ENCODE data around the gene KCTD7. TPM values are rescaled to one million over a fixed set of nuclear protein-coding genes. Genes with fewer than 3 reads are reported as not detected.
"Not testable (repeated sequence)": the region's sequence is repeated elsewhere in the genome, so short reads cannot be mapped to it uniquely, and the experiment has no call there.

Gene KCTD7
- total RNA-seq (10 to 100 TPM; 13.3 to 25.0 (median 16.7) TPM), polyA plus RNA-seq (1 to 10 TPM; 2.3 to 5.7 (median 4.2) TPM)
- long read RNA-seq, donor 1, full-length matches to known transcripts, result 3 of 3 reads
- long read RNA-seq, donor 1, partial matches to known transcripts, result 0 of 3 reads
- long read RNA-seq, donor 1, other reads (novel, unspliced or antisense), result 0 of 3 reads
- long read RNA-seq, donor 2, full-length matches to known transcripts, result 1 of 1 reads
- long read RNA-seq, donor 2, partial matches to known transcripts, result 0 of 1 reads
- long read RNA-seq, donor 2, other reads (novel, unspliced or antisense), result 0 of 1 reads

GRCh38 chr7:66628361-66629221, at the start of gene KCTD7:
KCTD7 (plus strand) TSS chr7:66628881; CDS start chr7:66629065, 184 bp downstream.
- WGBS, 5 donors, result 0 to 1% (median 0%) methylated on average over 26 to 93 of the region's 93 CpGs
- TF ChIP-seq POLR2A (IDR thresholded peaks at IDR 0.05) (peak in 2 of 3 donors; percentile 93 to 95), POLR2AphosphoS5 (IDR thresholded peaks at IDR 0.05) (peak; percentile 99), CTCF (IDR thresholded peaks at IDR 0.05 in 8 of 11, conservative IDR thresholded peaks at IDR 0.05 in 3 of 11) (peak in 2 of 11 experiments; percentile 19 to 37)
- Histone ChIP-seq H3K9me3 (no peaks in the 10 kb centered on the region), H3K27ac (peak within 1 kb of the TSS; percentile 92 to 99 (median 96)), H3K36me3 (peaks cover 0 to 7% (median under 1%) of the 10 kb centered on the region in 6 donors), H3K27me3 (replicated peaks in 1 of 7) (no peaks in the 10 kb centered on the region), H3K4me1 (peaks cover 32 to 55% (median 50%) of the 10 kb centered on the region in 6 donors), H3K4me3 (peak within 1 kb of the TSS; percentile 62 to 90 (median 73))
- DNase-seq, result peak; percentile 99
- intact Hi-C loops (cut with DNase I; ENCODE audit: low total_unique reads), result loop anchor here (10.0 kb wide), 1 partner anchor 64 kb away; no protein-coding TSS in a partner anchor

GRCh38 chr7:66580380-66580779, 48.3 kb upstream of the KCTD7 start:
- H3K27ac ChIP-seq; intact Hi-C loops (cut with DNase I; ENCODE audit: low total_unique reads): not testable (repeated sequence)
- WGBS, 5 donors, result 65 to 100% (median 90%) methylated on average over 1 of the region's 1 CpG

GRCh38 chr7:66582816-66583489, 45.7 kb upstream of the KCTD7 start:
- H3K4me1 ChIP-seq, result peaks cover 6 to 73% (median 38%) of the 10 kb centered on the region in 6 donors
- peaks cover 0 to 53% (median 0%) of the 10 kb centered on the region in 6 donors for H3K36me3 ChIP-seq
- H3K27ac ChIP-seq, result peak overlapping the region in 3 of 8 donors; percentile 36 to 58 (median 45)
- 67 to 92% (median 79%) methylated on average over 4 of the region's 4 CpGs for WGBS, 5 donors
- H3K27me3 ChIP-seq (replicated peaks in 1 of 7); H3K9me3 ChIP-seq; DNase-seq; H3K4me3 ChIP-seq; intact Hi-C loops (cut with DNase I; ENCODE audit: low total_unique reads): not testable (repeated sequence)

More at GRCh38 chr7:66580380-66580779, 48.3 kb upstream of the KCTD7 start:
- not testable (repeated sequence) for H3K27me3 ChIP-seq (replicated peaks in 1 of 7); DNase-seq; H3K9me3 ChIP-seq; H3K4me3 ChIP-seq
- Histone ChIP-seq H3K4me1 (peaks cover 6 to 63% (median 33%) of the 10 kb centered on the region in 6 donors), H3K36me3 (peaks cover 0 to 57% (median 3%) of the 10 kb centered on the region in 6 donors)

- H3K4me1 ChIP-seq, result peaks cover 6 to 73% (median 36%) of the 10 kb centered on the region in 6 donors
- WGBS, 5 donors, result 60 to 78% (median 65%) methylated on average over 2 of the region's 2 CpGs
Observed at GRCh38 chr7:66583490-66584110, 45.1 kb upstream of the KCTD7 start.

More at GRCh38 chr7:66583490-66584110, 45.1 kb upstream of the KCTD7 start:
- Histone ChIP-seq H3K27ac (peak overlapping the region in 5 of 8 donors; percentile 0 to 58 (median 36)), H3K36me3 (peaks cover 0 to 53% (median 0%) of the 10 kb centered on the region in 6 donors), H3K9me3 (no peaks in the 10 kb centered on the region), H3K27me3 (replicated peaks in 1 of 7) (no peaks in the 10 kb centered on the region), H3K4me3 (no peak overlapping the region)
- TF ChIP-seq CTCF (IDR thresholded peaks at IDR 0.05 in 8 of 11, conservative IDR thresholded peaks at IDR 0.05 in 3 of 11), result no peak
- no peak for TF ChIP-seq POLR2A (IDR thresholded peaks at IDR 0.05)
- no peak for TF ChIP-seq POLR2AphosphoS5 (IDR thresholded peaks at IDR 0.05)
- DNase-seq, result peak; percentile 16
- intact Hi-C loops (cut with DNase I; ENCODE audit: low total_unique reads), result no loop called here
